IMR-90 (cell line): ENCODE results near the gene ZNF746.

Experiments
- BHLHE40 ChIP-seq: fragments of 150-350 bp; IDR thresholded peaks from 2 replicates; pipeline ENCODE4 v1.6.1; 2016; ENCODE audit warnings: mild to moderate bottlenecking, low read depth, low read length
- CEBPB ChIP-seq: IDR thresholded peaks from 2 replicates; pipeline ENCODE4 v1.6.1; 2012; ENCODE audit warnings: low read depth, low read length, improper control_type of control experiment
- CHD1 ChIP-seq: IDR thresholded peaks from 2 replicates; pipeline ENCODE4 v1.6.1; 2012; ENCODE audit warnings: low read depth, low read length, improper control_type of control experiment
- FOS ChIP-seq: fragments of 150-350 bp; IDR thresholded peaks from 2 replicates; pipeline ENCODE4 v1.6.1; 2016; ENCODE audit warnings: low read depth, low read length
- MAZ ChIP-seq: IDR thresholded peaks from 2 replicates; pipeline ENCODE4 v1.6.1; 2012; ENCODE audit warnings: low read depth, mild to moderate bottlenecking, low read length, improper control_type of control experiment, moderate library complexity, borderline replicate concordance
- MXI1 ChIP-seq: IDR thresholded peaks from 2 replicates; pipeline ENCODE4 v1.6.1; 2012; ENCODE audit warnings: low read depth, mild to moderate bottlenecking, low read length, moderate library complexity, borderline replicate concordance
- POLR2A ChIP-seq: IDR thresholded peaks from 2 replicates; pipeline ENCODE4 v1.6.1; 2012; ENCODE audit warnings: mild to moderate bottlenecking, low read depth, low read length
- RAD21 ChIP-seq: IDR thresholded peaks from 2 replicates; pipeline ENCODE4 v1.6.1; 2012; ENCODE audit warnings: low read length, improper control_type of control experiment
- SMC3 ChIP-seq: fragments of 150-350 bp; IDR thresholded peaks from 2 replicates; pipeline ENCODE4 v1.6.1; 2016; ENCODE audit warnings: low read depth, mild to moderate bottlenecking, antibody characterized with exemption, low read length, moderate library complexity
- TF ChIP-seq, protein P1 (sequence below): conservative IDR thresholded peaks from 2 replicates; pipeline ENCODE4 v1.5.1; 2012; ENCODE audit warnings: mild to moderate bottlenecking, low read depth, low read length, improper control_type of control experiment

DNA sequence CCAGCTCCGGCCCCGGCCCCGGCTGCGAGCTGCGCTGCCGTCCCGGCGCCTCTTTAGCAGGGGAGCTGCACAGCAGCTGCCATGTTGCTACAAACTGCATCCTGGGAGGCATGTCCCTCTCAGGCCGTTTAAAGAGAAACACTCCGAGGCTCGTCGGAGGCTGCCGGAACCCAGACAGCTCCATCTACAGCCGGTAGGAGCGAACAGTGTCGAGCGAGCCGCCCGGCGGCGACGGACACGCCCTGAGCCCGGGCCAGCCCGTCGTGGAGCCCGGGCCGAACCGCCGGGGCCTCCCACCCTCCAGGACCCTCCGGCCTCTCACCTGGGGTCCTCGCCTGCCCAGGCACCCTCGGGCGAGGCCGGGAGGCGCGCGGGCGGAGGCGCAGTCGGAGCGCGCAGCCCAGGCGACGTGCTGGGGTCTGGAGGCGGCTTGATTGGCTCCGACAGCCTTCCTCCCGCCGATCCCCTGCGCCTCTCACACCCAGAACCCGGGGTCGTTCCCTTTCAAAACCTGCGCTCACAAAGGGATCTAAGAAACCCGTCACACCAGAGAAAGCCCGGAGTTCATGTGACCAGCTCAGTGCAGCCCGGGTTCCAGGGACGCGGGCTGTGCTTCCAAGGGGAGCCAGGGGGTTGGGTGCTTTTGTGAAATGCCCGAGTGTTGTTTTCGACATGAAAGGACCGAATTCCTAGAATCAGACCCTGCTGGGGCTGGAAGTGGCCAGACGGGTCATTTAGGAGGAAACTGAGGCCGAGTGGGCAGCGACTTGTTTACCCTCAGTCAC, 36.9 kb downstream of the ZNF746 start, which contains the start of gene ZNF777:
- TF ChIP-seq, protein P1, sequence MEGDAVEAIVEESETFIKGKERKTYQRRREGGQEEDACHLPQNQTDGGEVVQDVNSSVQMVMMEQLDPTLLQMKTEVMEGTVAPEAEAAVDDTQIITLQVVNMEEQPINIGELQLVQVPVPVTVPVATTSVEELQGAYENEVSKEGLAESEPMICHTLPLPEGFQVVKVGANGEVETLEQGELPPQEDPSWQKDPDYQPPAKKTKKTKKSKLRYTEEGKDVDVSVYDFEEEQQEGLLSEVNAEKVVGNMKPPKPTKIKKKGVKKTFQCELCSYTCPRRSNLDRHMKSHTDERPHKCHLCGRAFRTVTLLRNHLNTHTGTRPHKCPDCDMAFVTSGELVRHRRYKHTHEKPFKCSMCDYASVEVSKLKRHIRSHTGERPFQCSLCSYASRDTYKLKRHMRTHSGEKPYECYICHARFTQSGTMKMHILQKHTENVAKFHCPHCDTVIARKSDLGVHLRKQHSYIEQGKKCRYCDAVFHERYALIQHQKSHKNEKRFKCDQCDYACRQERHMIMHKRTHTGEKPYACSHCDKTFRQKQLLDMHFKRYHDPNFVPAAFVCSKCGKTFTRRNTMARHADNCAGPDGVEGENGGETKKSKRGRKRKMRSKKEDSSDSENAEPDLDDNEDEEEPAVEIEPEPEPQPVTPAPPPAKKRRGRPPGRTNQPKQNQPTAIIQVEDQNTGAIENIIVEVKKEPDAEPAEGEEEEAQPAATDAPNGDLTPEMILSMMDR: peak; percentile 60
- TF ChIP-seq SMC3 (no peak), POLR2A (peak; percentile 63; the same call in 1 of the 2 replicates), RAD21 (0 out of 2 replicates have a peak, but pooled peaks have one; percentile 26), BHLHE40 (no peak), MAZ (no peak), CHD1 (no peak), MXI1 (peak; percentile 76; the same call in 1 of the 2 replicates), FOS (no peak), CEBPB (no peak)
